Fibroblast of villous mesenchyme (primary cell): ENCODE results near the gene PRKG1. TPM values are rescaled to one million over a fixed set of nuclear protein-coding genes. Genes with fewer than 3 reads are reported as not detected.

Source experiments
- DNase-seq: peaks from one replicate; pipeline ENCODE4 v3.0.0-alpha.2; 2010; ENCODE audit warnings: low read depth
- H3K4me3 ChIP-seq: 2 replicates; pipeline ENCODE4 v1.5.1; 2011; ENCODE audit warnings: low read depth, mild to moderate bottlenecking, low read length
- total RNA-seq: library from RNA; depleted of rRNA; stranded (reverse); fragments of >200 nt; gene quantifications from 2 replicates; pipeline ENCODE4 v1.2.3, GENCODE V29; 2012
- TF ChIP-seq, protein P1 (sequence below): IDR thresholded peaks from 2 replicates; pipeline ENCODE4 v1.5.1; 2012; ENCODE audit warnings: low read depth, mild to moderate bottlenecking, low read length; ENCODE audit not compliant: insufficient read depth

The PRKG1 gene
- total RNA-seq, 1 donor: 19.0 TPM

DNA sequence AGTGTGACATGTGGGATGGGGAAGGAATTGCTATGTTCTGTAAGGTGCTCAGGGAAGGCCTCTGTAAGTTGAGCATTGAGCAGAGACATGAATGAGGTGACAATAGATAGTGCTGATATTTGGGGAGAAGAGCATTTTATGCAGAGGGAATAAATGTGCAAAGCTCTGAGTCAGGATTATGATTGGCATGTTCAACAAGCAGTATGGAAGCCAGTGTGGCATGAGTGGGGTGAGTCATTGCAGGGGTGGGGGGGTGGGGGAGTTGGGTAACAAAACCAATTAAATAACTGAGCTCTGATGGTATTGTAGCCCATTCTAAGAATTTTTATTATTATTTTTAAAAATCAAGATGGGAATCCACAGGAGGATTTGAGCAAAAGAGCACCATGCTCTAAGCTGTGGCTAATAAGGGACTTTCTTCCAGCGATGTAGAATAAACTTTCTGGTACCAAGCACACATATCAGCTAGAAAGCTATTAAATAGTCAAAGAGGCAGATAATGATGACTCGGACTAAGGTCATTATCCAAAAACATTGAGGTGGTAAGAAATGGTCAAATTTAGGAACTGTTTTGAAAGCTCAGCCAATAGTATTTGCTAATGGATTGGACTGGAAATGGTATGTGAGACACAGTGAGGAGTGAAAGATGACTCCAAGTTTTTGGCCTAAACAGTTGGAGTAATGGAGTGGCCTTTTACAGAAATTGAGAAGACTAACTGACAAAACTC is 96.4 kb downstream of the PRKG1 start:
- TF ChIP-seq, protein P1, sequence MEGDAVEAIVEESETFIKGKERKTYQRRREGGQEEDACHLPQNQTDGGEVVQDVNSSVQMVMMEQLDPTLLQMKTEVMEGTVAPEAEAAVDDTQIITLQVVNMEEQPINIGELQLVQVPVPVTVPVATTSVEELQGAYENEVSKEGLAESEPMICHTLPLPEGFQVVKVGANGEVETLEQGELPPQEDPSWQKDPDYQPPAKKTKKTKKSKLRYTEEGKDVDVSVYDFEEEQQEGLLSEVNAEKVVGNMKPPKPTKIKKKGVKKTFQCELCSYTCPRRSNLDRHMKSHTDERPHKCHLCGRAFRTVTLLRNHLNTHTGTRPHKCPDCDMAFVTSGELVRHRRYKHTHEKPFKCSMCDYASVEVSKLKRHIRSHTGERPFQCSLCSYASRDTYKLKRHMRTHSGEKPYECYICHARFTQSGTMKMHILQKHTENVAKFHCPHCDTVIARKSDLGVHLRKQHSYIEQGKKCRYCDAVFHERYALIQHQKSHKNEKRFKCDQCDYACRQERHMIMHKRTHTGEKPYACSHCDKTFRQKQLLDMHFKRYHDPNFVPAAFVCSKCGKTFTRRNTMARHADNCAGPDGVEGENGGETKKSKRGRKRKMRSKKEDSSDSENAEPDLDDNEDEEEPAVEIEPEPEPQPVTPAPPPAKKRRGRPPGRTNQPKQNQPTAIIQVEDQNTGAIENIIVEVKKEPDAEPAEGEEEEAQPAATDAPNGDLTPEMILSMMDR: no peak
- no peak for DNase-seq

DNA sequence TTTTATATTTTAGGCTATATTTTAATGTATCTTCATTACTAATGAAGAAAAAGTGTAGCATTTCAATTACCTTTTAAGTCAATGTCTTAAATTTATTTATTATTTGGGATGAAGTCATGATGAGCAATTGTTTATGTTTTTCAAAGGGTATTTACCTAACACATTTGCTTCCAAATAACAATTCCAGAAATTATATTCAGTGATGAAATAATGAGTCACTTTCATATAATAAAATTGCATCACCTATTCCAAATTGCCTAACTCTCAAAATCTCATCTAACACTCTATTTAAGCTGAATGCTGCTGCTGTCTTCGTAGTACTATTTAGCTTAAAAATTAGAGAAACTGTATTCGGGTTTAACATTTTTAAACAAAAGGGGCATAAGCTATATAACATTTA is 97.7 kb downstream of the PRKG1 start:
- TF ChIP-seq, protein P1: no peak
- DNase-seq: peak; percentile 74
- H3K4me3 ChIP-seq: no peak overlapping the region

More for the DNA sequence above, 96.4 kb downstream of the PRKG1 start:
- no peak overlapping the region for H3K4me3 ChIP-seq

DNA sequence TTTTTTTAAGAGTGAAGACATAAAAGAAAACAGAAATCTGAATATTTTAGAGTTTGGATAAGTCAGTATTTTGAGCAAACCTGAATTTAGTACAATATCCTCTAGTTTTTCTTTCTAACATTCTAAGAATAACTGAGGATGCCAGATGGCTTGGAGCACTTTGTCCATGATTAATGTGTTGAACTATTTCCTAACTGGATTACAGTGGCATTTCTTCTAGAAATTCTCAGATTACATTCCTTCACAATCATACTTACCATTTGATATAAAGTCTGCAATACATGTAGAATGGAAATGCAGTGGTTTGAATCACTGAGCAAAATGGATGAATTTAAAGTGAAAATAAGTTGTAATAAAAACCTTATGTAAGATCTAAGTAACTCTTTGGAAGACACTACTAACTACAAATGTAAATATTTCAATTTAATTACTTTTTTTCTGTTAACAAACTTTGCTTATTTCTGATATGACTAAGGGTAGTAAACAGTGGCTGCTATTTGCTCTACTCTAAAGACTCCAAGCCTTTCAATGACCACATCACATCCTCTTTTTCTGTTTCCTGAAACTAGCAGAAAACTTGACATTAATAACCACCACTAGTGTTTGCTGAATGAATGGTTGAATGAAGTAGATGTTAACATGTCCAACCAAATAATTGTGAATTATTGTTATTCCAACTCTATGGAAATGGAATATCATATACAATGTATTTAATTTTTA is 102.8 kb downstream of the PRKG1 start:
- TF ChIP-seq, protein P1: no peak
- DNase-seq: peak; percentile 41
- H3K4me3 ChIP-seq: no peak overlapping the region

DNA sequence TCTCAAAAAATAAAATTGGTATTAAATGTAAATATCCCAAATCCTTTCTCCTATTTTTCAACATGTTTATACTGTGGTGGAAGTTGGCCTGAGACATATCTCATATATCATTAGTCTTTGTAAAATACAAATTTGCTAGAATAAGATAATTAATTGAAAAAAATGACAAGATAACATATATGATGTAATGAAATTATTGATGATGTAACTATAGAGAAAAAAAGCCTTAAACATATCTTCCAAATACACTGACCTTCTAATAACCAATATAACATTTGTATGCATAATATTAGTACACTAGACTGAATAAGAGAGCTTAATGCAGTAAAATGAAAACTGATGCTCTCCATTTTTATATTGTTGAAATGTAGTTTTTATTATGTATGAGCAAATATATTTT is 104.3 kb downstream of the PRKG1 start:
- TF ChIP-seq, protein P1: no peak
- DNase-seq: no peak
- H3K4me3 ChIP-seq: no peak overlapping the region

DNA sequence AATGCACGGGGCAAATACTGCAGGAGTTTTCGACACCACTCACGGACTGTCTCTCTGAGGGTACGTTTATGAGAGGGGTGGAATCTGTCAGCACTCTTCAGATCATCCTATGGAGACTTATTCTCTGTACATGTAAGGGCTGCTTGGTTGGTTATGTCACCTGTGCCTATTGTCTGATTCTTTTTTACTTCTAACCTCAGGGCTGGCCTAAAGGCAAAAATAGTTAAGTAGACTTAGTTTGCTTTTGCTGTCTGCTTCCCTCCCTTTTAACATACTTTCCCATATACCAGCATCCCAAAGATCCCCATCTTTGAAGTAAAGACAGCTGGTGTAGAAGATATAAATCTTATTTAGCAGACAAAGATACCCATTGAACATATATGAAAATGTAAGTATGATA is 105.9 kb downstream of the PRKG1 start:
- no peak overlapping the region for H3K4me3 ChIP-seq
- TF ChIP-seq, protein P1: no peak
- DNase-seq: no peak

DNA sequence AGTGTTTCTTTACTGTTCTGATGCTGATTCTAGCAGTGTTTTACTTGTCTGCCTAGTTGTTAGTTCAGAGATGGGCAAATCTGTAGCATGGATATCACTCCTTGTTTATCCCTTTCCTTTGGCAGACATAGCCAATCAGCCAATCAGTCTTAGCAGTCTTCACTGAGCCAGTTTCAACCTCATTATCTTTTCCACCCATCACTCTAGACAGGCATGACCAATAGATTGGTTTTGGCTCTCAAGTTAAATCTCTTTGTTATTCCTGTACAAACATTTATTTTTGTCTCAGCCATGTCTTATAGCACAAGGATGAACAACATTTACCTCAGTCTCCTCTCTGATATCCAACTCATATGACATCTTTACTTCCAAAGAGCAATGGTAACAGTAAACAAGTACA is 109.5 kb downstream of the PRKG1 start:
- TF ChIP-seq, protein P1: no peak
- no peak for DNase-seq
- H3K4me3 ChIP-seq: no peak overlapping the region
